Gastrocnemius medialis (tissue), 4 donors: ENCODE measurements around the gene CTIF. TPM values are rescaled to one million over a fixed set of nuclear protein-coding genes. Genes with fewer than 3 reads are reported as not detected.

Experiments used
- ATAC-seq, 2 donors: fragments of 150-250 bp; one replicate each; pipeline ENCODE4 v1.9.1; 2016
- DNase-seq, 2 donors: peaks; one replicate each; pipeline ENCODE4 v3.0.0-alpha.2; 2019
- H3K27ac ChIP-seq, 4 donors: fragments of 200-600 bp; sonication (generic); 1 replicate in 1 of 4; 2 replicates in 3 of 4; pipeline ENCODE4 v1.5.1; 2016 to 2018; ENCODE audit warnings: mild to moderate bottlenecking in 2 of 4, moderate library complexity in 1 of 4
- H3K27me3 ChIP-seq, 3 donors: fragments of 200-600 bp; sonication (generic) in 2 of 3; 1 replicate in 1 of 3; 2 replicates in 2 of 3; pipeline versions ENCODE4 v1.5.1 to v1.6.0; 2016 to 2019; ENCODE audit warnings: mild to moderate bottlenecking in 1 of 3, moderate library complexity in 1 of 3
- H3K36me3 ChIP-seq, 2 donors: fragments of 200-600 bp; sonication (generic) in 1 of 2; one replicate each; pipeline ENCODE4 v1.5.1; 2017 to 2018
- H3K4me1 ChIP-seq, 2 donors: fragments of 200-600 bp; sonication (generic) in 1 of 2; one replicate each; pipeline ENCODE4 v1.5.1; 2016 to 2017; ENCODE audit warnings: mild to moderate bottlenecking in 2 of 2
- H3K4me3 ChIP-seq, 4 donors: fragments of 200-600 bp; sonication (generic) in 3 of 4; 1 replicate in 1 of 4; 2 replicates in 3 of 4; pipeline ENCODE4 v1.5.1; 2016 to 2019; ENCODE audit warnings: mild to moderate bottlenecking in 2 of 4
- H3K9me3 ChIP-seq, 3 donors: fragments of 200-600 bp; sonication (generic) in 2 of 3; 1 replicate in 1 of 3; 2 replicates in 2 of 3; pipeline ENCODE4 v1.5.1; 2016 to 2019
- POLR2A ChIP-seq, 2 donors: fragments of 450-650 bp; IDR thresholded peaks; one replicate each; pipeline ENCODE4 v1.6.1; 2017; ENCODE audit warnings: antibody characterized with exemption in 2 of 2, mild to moderate bottlenecking in 2 of 2, moderate library complexity in 2 of 2
- in situ Hi-C, 4 donors: fragments of 200-750 bp; cut with MboI; loops; one replicate each; pipeline versions ENCODE4 v1.15.0 to v1.8.0; 2017; ENCODE audit warnings: low sequenced_read_pairs in 4 of 4
- intact Hi-C: fragments of 100-400 bp; cut with DNase I; formaldehyde crosslinking; loops from one replicate; pipeline ENCODE4 v1.15.1; 2023; ENCODE audit warnings: low total_unique reads
- total RNA-seq, 4 donors: library from RNA; depleted of rRNA; stranded (reverse); fragments of >200 nt; gene quantifications; one replicate each; pipeline versions ENCODE4 v1.1.0 to v1.2.3, GENCODE V29; 2016
- TF ChIP-seq, protein P1 (sequence below), 5 experiments: fragments of 450-650 bp in 3 of 5; fragments of 200-600 bp in 2 of 5; sonication (generic) in 2 of 5; IDR thresholded peaks in 4 of 5; conservative IDR thresholded peaks in 1 of 5; 1 replicate in 4 of 5; 2 replicates in 1 of 5; pipeline ENCODE4 v1.5.1; 2016 to 2019; ENCODE audit warnings: antibody characterized with exemption in 5 of 5, mild to moderate bottlenecking in 3 of 5, moderate library complexity in 3 of 5

CTIF gene
- total RNA-seq, 4 donors from 2014 or later = 20.2 to 35.4 (median 23.1) TPM

DNA sequence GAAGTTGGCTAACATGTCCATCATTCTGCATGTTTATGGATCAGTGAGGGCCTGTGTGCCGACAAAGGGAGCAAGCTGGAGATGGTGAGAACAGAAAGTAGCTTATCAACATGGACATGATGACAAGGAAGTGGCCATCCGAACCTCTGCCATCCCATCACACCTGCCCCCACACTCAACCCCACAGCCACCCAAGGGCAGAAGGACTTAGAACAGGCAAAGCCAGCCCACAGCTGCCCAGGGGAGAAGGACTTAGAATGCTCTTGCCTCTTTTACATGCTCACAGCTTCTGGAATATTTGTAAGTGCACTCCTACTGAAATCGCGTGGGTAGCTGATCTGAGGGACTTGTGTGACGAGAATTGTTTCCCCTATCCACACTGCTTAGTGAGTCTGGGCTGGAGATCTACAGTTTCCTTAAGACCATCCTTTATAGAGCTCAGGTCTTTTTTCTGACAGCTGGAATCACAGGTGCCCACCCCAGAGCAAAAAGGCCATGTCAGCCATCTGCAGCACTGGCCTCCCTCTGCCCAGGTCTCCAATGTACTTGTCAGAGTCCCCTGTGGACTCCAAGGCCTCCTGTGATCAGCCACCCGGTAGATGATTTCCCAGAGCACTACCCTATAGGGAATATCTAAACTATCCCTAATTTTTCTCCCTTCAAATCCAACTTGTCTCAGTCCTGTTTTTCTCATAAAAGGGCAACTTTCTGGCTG, 257.8 kb downstream of the CTIF start:
- Histone ChIP-seq H3K36me3 (no peaks in the 10 kb centered on the region), H3K27ac (peak overlapping the region in 2 of 4 donors; percentile 20 to 91), H3K4me1 (peaks cover 22 to 24% of the 10 kb centered on the region in 2 donors), H3K4me3 (no peak overlapping the region), H3K27me3 (no peaks in the 10 kb centered on the region), H3K9me3 (no peaks in the 10 kb centered on the region)
- intact Hi-C loops = loop anchor here (10.0 kb wide), 1 partner anchor 688 kb away; the partner anchor contains the start of gene C18orf32
- DNase-seq (peak in 1 of 2 donors; percentile 9), ATAC-seq (no peak)
- TF ChIP-seq, protein P1, sequence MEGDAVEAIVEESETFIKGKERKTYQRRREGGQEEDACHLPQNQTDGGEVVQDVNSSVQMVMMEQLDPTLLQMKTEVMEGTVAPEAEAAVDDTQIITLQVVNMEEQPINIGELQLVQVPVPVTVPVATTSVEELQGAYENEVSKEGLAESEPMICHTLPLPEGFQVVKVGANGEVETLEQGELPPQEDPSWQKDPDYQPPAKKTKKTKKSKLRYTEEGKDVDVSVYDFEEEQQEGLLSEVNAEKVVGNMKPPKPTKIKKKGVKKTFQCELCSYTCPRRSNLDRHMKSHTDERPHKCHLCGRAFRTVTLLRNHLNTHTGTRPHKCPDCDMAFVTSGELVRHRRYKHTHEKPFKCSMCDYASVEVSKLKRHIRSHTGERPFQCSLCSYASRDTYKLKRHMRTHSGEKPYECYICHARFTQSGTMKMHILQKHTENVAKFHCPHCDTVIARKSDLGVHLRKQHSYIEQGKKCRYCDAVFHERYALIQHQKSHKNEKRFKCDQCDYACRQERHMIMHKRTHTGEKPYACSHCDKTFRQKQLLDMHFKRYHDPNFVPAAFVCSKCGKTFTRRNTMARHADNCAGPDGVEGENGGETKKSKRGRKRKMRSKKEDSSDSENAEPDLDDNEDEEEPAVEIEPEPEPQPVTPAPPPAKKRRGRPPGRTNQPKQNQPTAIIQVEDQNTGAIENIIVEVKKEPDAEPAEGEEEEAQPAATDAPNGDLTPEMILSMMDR (IDR thresholded peaks at IDR 0.05 in 4 of 5, conservative IDR thresholded peaks at IDR 0.05 in 1 of 5) = no peak
- TF ChIP-seq POLR2A (IDR thresholded peaks at IDR 0.05) = no peak
- in situ Hi-C loops = no loop called here

DNA sequence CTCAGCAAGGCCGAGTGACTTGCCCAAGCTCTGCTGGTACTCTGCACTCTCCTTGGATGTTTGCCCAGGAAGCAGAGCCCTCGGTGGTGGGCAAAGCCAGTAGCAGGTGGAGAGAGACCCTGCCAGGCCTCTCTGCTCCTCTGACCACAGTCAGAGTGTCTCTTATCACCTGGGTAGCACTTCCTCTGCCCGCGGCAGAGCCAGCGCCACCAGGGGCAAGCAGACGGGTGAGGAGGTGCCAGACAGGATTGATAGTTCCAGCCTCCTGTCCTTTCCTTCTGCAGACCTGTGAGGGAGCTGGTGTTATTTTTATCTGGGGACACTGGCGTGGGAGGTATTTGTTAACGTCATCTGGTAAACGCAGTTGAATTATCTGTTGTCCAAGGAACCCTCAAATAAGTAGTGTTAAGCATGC, 259.0 kb downstream of the CTIF start:
- no peaks in the 10 kb centered on the region for H3K27me3 ChIP-seq
- H3K27ac ChIP-seq = peak overlapping the region; percentile 54 to 91 (median 80)
- H3K4me3 ChIP-seq = no peak overlapping the region
- H3K9me3 ChIP-seq = no peaks in the 10 kb centered on the region
- H3K36me3 ChIP-seq = no peaks in the 10 kb centered on the region
- peak; percentile 61 to 69 for ATAC-seq
- intact Hi-C loops = loop anchor here (2.0 to 10.0 kb wide), 2 partner anchors 31 to 687 kb away; partner anchors contain the start of gene C18orf32
- DNase-seq = peak; percentile 25 to 77
- TF ChIP-seq, protein P1 (IDR thresholded peaks at IDR 0.05 in 4 of 5, conservative IDR thresholded peaks at IDR 0.05 in 1 of 5) = no peak
- peak in 1 of 2 donors; percentile 25 for TF ChIP-seq POLR2A (IDR thresholded peaks at IDR 0.05)
- in situ Hi-C loops = no loop called here
- peaks cover 34 to 36% of the 10 kb centered on the region in 2 donors for H3K4me1 ChIP-seq

DNA sequence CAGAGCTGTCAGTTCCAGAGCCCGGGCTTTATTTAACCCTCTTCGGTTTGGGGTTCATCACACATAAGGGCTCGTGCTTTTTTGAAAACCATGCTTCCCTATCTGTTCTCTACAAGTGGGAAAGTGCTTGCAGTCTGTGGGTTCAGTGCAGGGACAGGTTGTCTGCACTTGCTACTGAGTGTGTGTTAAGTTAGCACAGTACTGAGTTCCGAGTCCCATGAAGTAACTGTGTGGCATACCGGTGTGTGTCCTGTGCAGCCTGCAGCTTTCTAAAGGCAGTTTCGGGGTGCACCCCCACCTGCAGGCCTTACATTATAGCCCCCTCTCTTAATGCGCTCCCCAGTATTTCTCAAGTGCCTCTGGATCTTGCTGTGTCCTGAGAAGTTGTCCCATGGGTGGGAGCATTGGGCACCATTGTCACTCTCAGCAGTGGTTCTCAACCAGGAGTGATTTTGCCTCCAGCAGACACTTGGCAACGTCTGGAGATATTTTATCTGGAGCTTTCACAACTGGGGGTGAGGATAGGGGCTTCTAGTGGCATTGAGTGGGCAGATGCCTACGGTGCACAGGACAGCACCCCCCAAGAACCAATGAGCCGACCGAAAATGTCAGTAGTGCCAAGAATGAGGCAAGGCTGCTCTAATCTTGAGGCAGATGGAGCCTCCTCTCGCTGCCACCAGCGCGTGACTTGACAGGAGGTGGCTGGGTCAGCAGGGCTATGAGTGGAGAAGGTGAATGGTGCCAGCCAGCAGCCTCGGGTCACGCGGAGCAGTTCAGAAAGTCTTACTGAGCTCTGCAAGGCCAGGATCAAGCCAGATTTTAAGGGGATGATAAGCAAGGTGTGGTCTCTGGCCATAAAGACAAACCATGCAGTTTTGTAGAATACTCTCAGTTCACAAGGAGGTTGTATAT, 259.8 kb downstream of the CTIF start:
- Histone ChIP-seq H3K27ac (peak overlapping the region; percentile 54 to 91 (median 80)), H3K4me3 (no peak overlapping the region), H3K27me3 (no peaks in the 10 kb centered on the region), H3K4me1 (peaks cover 41 to 42% of the 10 kb centered on the region in 2 donors), H3K36me3 (no peaks in the 10 kb centered on the region), H3K9me3 (no peaks in the 10 kb centered on the region)
- in situ Hi-C loops = no loop called here
- DNase-seq = peak; percentile 80 to 88
- ATAC-seq = peak; percentile 60 to 70
- TF ChIP-seq, protein P1 (IDR thresholded peaks at IDR 0.05 in 4 of 5, conservative IDR thresholded peaks at IDR 0.05 in 1 of 5) = no peak
- intact Hi-C loops = loop anchor here (2.0 to 10.0 kb wide), 2 partner anchors 32 to 686 kb away; partner anchors contain the start of gene C18orf32

DNA sequence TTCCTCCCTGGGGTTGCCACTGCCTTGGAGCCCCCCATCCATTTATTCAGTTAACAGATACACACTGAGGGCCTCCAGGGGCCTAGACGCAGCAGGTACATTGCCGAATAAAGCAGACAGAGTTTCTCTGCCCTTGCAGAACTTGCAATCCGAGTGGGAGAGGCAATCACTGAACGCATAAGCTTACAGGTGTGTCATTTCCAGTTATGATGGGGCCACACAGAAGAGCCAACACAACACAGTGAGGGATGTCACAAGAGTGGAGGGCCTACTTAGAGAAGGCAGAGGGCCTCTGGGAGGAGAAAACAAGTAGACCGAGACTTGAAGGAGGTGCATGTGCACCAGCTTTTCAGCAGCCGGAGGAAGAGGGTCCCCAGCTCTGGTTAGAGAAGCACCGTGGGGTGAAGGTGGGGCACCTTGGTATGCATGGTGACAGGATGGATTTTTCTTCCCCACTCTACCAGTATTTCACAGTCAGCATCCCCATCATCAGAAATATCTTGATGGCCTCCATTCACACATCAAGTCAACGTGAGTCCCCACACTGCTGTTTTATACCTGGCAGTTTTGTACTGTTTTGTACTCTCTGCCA, 261.0 kb downstream of the CTIF start:
- intact Hi-C loops (loop anchor here (2.0 to 10.0 kb wide), 2 partner anchors 33 to 685 kb away; partner anchors contain the start of gene C18orf32), in situ Hi-C loops (no loop called here)
- Histone ChIP-seq H3K36me3 (no peaks in the 10 kb centered on the region), H3K9me3 (no peaks in the 10 kb centered on the region), H3K27ac (peak overlapping the region in 3 of 4 donors; percentile 55 to 91 (median 79)), H3K4me1 (peaks cover 42 to 48% of the 10 kb centered on the region in 2 donors), H3K4me3 (no peak overlapping the region), H3K27me3 (no peaks in the 10 kb centered on the region)
- no peak for TF ChIP-seq POLR2A (IDR thresholded peaks at IDR 0.05)
- TF ChIP-seq, protein P1 (IDR thresholded peaks at IDR 0.05 in 4 of 5, conservative IDR thresholded peaks at IDR 0.05 in 1 of 5) = no peak
- DNase-seq (peak in 1 of 2 donors; percentile 13), ATAC-seq (no peak)
